Stomach (tissue), 4 donors: ENCODE results near the gene USP3.

Experiments used
- EP300 ChIP-seq: sonication (generic); formaldehyde crosslinking; IDR thresholded peaks from one replicate; pipeline ENCODE4 v1.6.1; 2017; ENCODE audit warnings: antibody characterized with exemption
- POLR2A ChIP-seq, 4 donors: fragments of 450-650 bp; IDR thresholded peaks; one replicate each; pipeline ENCODE4 v1.6.1; 2016; ENCODE audit warnings: antibody characterized with exemption in 4 of 4, control low read depth in 2 of 4, mild to moderate bottlenecking in 1 of 4, moderate library complexity in 1 of 4
- TF ChIP-seq, protein P1 (sequence below), 7 experiments: fragments of 450-650 bp in 4 of 7; fragments of 200-600 bp in 3 of 7; sonication (generic) in 3 of 7; IDR thresholded peaks; one replicate each; pipeline ENCODE4 v1.5.1; 2016 to 2019; ENCODE audit warnings: antibody characterized with exemption in 7 of 7, control low read depth in 2 of 7, mild to moderate bottlenecking in 1 of 7

DNA sequence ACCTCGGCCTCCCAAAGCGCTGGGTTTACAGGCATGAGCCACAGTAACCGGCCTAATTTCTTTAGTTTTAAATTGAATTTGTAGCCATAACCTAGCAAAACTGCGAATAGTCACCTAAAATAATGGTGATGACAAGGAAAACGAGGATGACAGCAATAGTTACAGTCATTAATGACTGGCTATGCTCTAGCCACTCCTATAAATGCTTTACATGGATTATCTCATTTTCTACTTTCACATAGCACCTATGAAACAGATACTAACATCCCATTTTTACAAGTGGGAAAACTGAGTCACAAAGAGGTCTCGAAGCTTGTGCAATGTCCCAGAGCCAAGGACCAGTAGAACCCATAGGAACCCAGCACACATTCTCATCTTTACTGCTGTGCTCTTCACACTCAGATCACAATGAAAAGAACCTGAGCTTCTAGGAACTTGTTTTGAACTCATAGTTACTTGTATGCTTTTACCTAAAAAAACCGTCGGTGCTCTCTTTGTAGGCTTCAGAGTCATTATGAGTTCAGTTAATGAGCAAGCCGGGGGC is 132.2 kb downstream of the USP3 start:
- no peak for TF ChIP-seq POLR2A (IDR thresholded peaks at IDR 0.05)
- TF ChIP-seq, protein P1, sequence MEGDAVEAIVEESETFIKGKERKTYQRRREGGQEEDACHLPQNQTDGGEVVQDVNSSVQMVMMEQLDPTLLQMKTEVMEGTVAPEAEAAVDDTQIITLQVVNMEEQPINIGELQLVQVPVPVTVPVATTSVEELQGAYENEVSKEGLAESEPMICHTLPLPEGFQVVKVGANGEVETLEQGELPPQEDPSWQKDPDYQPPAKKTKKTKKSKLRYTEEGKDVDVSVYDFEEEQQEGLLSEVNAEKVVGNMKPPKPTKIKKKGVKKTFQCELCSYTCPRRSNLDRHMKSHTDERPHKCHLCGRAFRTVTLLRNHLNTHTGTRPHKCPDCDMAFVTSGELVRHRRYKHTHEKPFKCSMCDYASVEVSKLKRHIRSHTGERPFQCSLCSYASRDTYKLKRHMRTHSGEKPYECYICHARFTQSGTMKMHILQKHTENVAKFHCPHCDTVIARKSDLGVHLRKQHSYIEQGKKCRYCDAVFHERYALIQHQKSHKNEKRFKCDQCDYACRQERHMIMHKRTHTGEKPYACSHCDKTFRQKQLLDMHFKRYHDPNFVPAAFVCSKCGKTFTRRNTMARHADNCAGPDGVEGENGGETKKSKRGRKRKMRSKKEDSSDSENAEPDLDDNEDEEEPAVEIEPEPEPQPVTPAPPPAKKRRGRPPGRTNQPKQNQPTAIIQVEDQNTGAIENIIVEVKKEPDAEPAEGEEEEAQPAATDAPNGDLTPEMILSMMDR (IDR thresholded peaks at IDR 0.05): no peak
- TF ChIP-seq EP300: no peak
